Spleen (tissue), 11 donors: ENCODE measurements around the gene CYB5D1. TPM values are rescaled to one million over a fixed set of nuclear protein-coding genes. Genes with fewer than 3 reads are reported as not detected.
A peak's percentile ranks its signal among the peaks of the same experiment; 100 is the strongest.

ENCODE experiments used
- DNase-seq: peaks from one replicate; pipeline ENCODE4 v3.0.0-alpha.2; 2020
- H3K27ac ChIP-seq, 8 donors: fragments of 200-600 bp; sonication (generic) in 7 of 8; 1 replicate in 4 of 8; 2 replicates in 4 of 8; pipeline versions ENCODE4 v1.5.0 to v1.8.0; 2016 to 2021; ENCODE audit warnings: inconsistent platforms in 4 of 8, mild to moderate bottlenecking in 4 of 8, moderate library complexity in 1 of 8
- H3K27me3 ChIP-seq, 7 donors: fragments of 200-600 bp; sonication (generic) in 6 of 7; replicated peaks in 1 of 7; 1 replicate in 4 of 7; 2 replicates in 3 of 7; pipeline versions ENCODE4 v1.5.0 to v1.8.0; 2016 to 2021; ENCODE audit warnings: inconsistent platforms in 3 of 7, mild to moderate bottlenecking in 1 of 7
- H3K36me3 ChIP-seq, 6 donors: fragments of 200-600 bp; sonication (generic) in 5 of 6; 1 replicate in 4 of 6; 2 replicates in 2 of 6; pipeline versions ENCODE4 v1.5.0 to v1.8.0; 2016 to 2021; ENCODE audit warnings: inconsistent platforms in 2 of 6
- H3K4me1 ChIP-seq, 6 donors: fragments of 200-600 bp; sonication (generic) in 5 of 6; 1 replicate in 3 of 6; 2 replicates in 3 of 6; pipeline versions ENCODE4 v1.5.0 to v1.8.0; 2016 to 2021; ENCODE audit warnings: inconsistent platforms in 3 of 6
- H3K4me3 ChIP-seq, 8 donors: fragments of 200-600 bp; sonication (generic) in 7 of 8; 1 replicate in 4 of 8; 2 replicates in 4 of 8; pipeline versions ENCODE4 v1.5.0 to v1.8.0; 2016 to 2021; ENCODE audit warnings: inconsistent platforms in 4 of 8, mild to moderate bottlenecking in 4 of 8, moderate library complexity in 2 of 8
- H3K9me3 ChIP-seq, 8 donors: fragments of 200-600 bp; sonication (generic) in 7 of 8; 1 replicate in 4 of 8; 2 replicates in 4 of 8; pipeline versions ENCODE4 v1.5.0 to v1.8.0; 2016 to 2021; ENCODE audit warnings: inconsistent platforms in 4 of 8
- POLR2A ChIP-seq, 3 donors: fragments of 450-650 bp; IDR thresholded peaks; one replicate each; pipeline ENCODE4 v1.5.1; 2017; ENCODE audit warnings: antibody characterized with exemption in 3 of 3, mild to moderate bottlenecking in 1 of 3
- POLR2AphosphoS5 ChIP-seq, 3 donors: sonication (generic); formaldehyde crosslinking; IDR thresholded peaks; one replicate each; pipeline ENCODE4 v1.5.1; 2017; ENCODE audit warnings: antibody characterized with exemption in 3 of 3
- WGBS, 5 donors: extraction: QIAGEN DNeasy Blood & Tissue Kit in 3 of 5; methylation state at CpG; one replicate each; pipeline versions ENCODE4 v1.1.5 to v1.1.7; 2013 to 2018; 5-methylcytosine and 5-hydroxymethylcytosine counted together
- intact Hi-C: fragments of 100-400 bp; cut with DNase I; formaldehyde crosslinking; loops from one replicate; pipeline ENCODE4 v1.15.0; 2023; ENCODE audit warnings: low total_unique reads
- polyA plus RNA-seq, 3 donors: library from polyadenylated mRNA; stranded (reverse); fragments of 200-250 nt; gene quantifications; one replicate each; pipeline ENCODE4 v1.2.1, GENCODE V29; 2013
- total RNA-seq, 7 donors: library from RNA; depleted of rRNA in 3 of 7; stranded (reverse); fragments of >200 nt in 3 of 7; fragmentation: NEBNext Ultra II Directional in 4 of 7; extraction: Animal tissue kit (Norgen Biotek cat#: 25700) in 4 of 7; gene quantifications; one replicate each; pipeline versions ENCODE4 v1.1.0 to v1.2.1, GENCODE V29; 2016 to 2021
- TF ChIP-seq, protein P1 (sequence below), 11 experiments: fragments of 200-600 bp in 7 of 11; fragments of 450-650 bp in 4 of 11; sonication (generic) in 4 of 11; IDR thresholded peaks in 8 of 11; conservative IDR thresholded peaks in 3 of 11; 1 replicate in 7 of 11; 2 replicates in 4 of 11; pipeline versions ENCODE4 v1.4.0 to v1.8.0; 2016 to 2021; ENCODE audit warnings: antibody characterized with exemption in 11 of 11, inconsistent platforms in 4 of 11, mild to moderate bottlenecking in 1 of 11
- donor health status: healthy with polysubstance abuse.
- donor health status: DM: no; HTN: no; CAD: no; lungs with moderate emphysema.
- donor health status: DM: no; HTN: no; CAD: no.
- donor health status: Bipolar disorder and iron deficiency.
- donor health status: healthy.
- donor health status: DM: no; HTN: no; CAD: no.
- donor health status: DM: yes; HTN: yes; CAD: no.

The CYB5D1 gene
- total and polyA plus RNA-seq, 10 donors = 2.1 to 13.2 (median 5.0) TPM

DNA sequence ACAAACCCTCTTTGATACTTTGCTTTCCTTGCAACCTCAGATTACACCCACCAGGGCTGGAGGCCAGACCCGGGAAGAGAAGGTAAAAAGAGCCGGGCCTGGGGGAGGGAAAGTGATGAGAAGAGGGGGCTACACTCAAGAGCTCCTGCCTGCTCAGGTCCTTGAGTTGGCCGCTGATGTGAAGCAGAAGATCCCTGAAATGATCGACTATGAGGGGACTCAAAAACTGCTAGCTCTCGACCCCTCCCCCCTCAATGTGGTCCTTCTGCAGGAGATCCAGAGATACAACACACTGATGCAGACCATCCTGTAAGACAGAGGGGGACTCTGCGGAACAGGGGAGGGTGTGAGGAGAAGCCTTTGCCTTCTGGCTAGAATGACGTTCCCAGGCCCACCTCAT is 26.6 kb upstream of the CYB5D1 start:
- Histone ChIP-seq H3K9me3 (no peaks in the 10 kb centered on the region), H3K27me3 (peaks cover 0 to 6% (median 0%) of the 10 kb centered on the region in 7 donors), H3K36me3 (no peaks in the 10 kb centered on the region), H3K4me3 (no peak overlapping the region), H3K27ac (no peak overlapping the region), H3K4me1 (peaks cover 5 to 30% (median 13%) of the 10 kb centered on the region in 6 donors)
- peak; percentile 47 for DNase-seq
- 78 to 86% (median 84%) methylated on average over 7 of the region's 7 CpGs for WGBS, 5 donors
- TF ChIP-seq, protein P1, sequence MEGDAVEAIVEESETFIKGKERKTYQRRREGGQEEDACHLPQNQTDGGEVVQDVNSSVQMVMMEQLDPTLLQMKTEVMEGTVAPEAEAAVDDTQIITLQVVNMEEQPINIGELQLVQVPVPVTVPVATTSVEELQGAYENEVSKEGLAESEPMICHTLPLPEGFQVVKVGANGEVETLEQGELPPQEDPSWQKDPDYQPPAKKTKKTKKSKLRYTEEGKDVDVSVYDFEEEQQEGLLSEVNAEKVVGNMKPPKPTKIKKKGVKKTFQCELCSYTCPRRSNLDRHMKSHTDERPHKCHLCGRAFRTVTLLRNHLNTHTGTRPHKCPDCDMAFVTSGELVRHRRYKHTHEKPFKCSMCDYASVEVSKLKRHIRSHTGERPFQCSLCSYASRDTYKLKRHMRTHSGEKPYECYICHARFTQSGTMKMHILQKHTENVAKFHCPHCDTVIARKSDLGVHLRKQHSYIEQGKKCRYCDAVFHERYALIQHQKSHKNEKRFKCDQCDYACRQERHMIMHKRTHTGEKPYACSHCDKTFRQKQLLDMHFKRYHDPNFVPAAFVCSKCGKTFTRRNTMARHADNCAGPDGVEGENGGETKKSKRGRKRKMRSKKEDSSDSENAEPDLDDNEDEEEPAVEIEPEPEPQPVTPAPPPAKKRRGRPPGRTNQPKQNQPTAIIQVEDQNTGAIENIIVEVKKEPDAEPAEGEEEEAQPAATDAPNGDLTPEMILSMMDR (IDR thresholded peaks at IDR 0.05 in 8 of 11, conservative IDR thresholded peaks at IDR 0.05 in 3 of 11) = no peak
- TF ChIP-seq POLR2AphosphoS5 (IDR thresholded peaks at IDR 0.05) = no peak
- TF ChIP-seq POLR2A (IDR thresholded peaks at IDR 0.05) = no peak
- intact Hi-C loops = no loop called here

DNA sequence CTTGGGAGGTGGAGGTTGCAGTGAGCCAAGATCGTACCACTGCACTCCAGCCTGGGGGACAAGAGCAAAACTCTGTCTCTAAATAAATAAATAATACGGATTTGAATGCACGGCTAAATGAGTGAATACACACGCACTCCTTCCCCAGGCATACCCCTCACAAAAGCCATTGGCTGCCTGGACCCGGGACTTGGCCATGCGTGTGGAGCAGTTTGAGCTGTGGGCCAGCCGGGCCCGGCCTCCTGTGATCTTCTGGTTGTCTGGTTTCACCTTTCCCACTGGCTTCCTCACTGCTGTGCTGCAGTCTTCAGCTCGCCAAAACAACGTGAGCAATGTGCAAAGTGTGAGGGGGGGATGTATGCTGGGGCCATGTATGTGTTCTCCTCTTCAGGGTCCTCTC is 25.4 kb upstream of the CYB5D1 start:
- Histone ChIP-seq H3K9me3 (no peaks in the 10 kb centered on the region), H3K4me3 (no peak overlapping the region), H3K36me3 (no peaks in the 10 kb centered on the region), H3K27ac (no peak overlapping the region), H3K27me3 (peaks cover 0 to 6% (median 0%) of the 10 kb centered on the region in 7 donors), H3K4me1 (peaks cover 17 to 42% (median 25%) of the 10 kb centered on the region in 6 donors)
- DNase-seq = peak; percentile 79
- WGBS, 5 donors = 82 to 96% (median 91%) methylated on average over 10 of the region's 10 CpGs
- TF ChIP-seq, protein P1 (IDR thresholded peaks at IDR 0.05 in 8 of 11, conservative IDR thresholded peaks at IDR 0.05 in 3 of 11) = no peak
- TF ChIP-seq POLR2AphosphoS5 (IDR thresholded peaks at IDR 0.05) (no peak), POLR2A (IDR thresholded peaks at IDR 0.05) (no peak)
- intact Hi-C loops = no loop called here

DNA sequence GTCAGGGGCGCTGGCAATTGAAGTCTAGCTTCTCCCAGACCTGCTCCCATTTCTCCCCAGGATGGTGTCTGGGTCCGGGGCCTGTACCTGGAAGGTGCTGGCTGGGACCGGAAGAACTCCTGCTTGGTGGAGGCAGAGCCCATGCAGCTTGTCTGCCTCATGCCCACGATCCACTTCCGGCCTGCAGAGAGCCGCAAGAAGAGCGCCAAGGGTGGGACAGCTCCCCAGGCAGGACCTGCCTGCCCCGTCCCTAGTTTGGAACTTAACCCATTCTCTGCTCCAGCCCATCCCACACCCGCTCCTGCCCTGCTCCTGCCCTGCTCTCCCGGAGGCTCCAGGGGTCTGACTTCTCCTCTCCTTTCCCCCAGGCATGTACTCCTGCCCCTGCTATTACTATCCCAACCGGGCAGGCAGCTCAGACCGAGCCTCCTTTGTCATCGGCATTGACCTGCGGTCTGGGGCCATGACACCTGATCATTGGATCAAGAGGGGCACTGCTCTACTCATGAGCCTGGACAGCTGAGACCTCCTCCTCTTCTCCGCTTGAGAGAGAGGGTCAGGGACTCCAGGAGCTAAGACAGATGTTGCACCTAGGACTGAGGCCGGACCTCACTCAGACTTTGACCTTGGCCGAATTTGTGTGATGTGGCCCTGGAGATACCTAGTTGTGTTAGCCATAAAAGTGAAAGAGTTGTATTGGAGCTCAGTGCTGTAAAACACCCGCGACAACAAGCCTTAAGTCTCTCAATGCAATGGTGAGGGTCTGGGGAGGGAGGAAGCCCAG is 24.6 kb upstream of the CYB5D1 start:
- Histone ChIP-seq H3K36me3 (no peaks in the 10 kb centered on the region), H3K4me3 (peak overlapping the region; percentile 72 to 86 (median 83)), H3K27ac (peak overlapping the region; percentile 88 to 100 (median 95)), H3K27me3 (peaks cover 0 to 6% (median 0%) of the 10 kb centered on the region in 7 donors), H3K4me1 (peaks cover 21 to 49% (median 30%) of the 10 kb centered on the region in 6 donors), H3K9me3 (no peaks in the 10 kb centered on the region)
- TF ChIP-seq POLR2AphosphoS5 (IDR thresholded peaks at IDR 0.05) = no peak
- TF ChIP-seq, protein P1 (IDR thresholded peaks at IDR 0.05 in 8 of 11, conservative IDR thresholded peaks at IDR 0.05 in 3 of 11) = no peak
- TF ChIP-seq POLR2A (IDR thresholded peaks at IDR 0.05) = no peak
- DNase-seq = peak; percentile 85
- intact Hi-C loops = no loop called here
- 47 to 57% (median 55%) methylated on average over 15 to 19 of the region's 19 CpGs for WGBS, 5 donors

DNA sequence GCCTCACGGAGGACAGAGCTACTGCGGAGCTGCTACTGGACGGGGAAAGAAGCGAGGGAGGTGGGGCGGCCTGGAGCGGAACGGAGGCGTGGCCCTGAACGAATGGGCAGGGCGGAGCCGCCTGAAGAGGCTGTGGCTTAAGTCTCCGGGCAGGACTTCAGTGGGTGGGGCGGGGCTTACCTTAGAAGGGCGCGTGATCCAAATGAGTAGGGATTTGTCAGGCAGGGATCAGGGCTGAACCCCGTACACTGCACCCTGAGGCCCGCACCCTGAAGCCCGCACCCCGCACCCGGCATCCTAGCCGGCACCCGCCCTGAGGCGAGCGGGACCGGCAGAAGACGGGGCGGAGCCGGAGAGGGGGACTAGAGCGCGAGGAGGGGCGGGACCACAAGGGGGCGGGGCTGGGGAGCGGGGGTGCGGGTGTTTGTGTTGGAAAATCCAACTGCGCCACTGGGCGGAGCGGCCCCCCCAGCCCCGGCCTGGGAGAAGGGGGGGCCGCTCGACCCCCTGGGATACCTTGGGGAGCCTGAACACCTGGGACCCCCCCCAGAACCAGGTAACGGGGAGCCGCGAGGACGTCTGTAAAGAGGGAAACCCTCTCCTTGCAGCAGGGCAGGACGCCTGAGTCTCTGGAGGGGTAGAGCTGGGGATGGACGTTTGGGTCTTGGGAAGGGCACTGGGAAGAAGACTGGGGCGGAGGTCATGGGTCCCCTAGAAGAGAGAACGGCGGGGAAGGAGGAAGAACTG is 23.8 kb upstream of the CYB5D1 start, which contains the start of gene KDM6B:
TSS of gene KDM6B (plus strand) at position 423 of the 747 bp plus-strand sequence. CDS start 11,338 bp downstream, outside the sequence.
- 0 to 1% (median 1%) methylated on average over 26 to 49 of the region's 49 CpGs for WGBS, 5 donors
- Histone ChIP-seq H3K4me3 (peak within 1 kb of the TSS; percentile 72 to 86 (median 83)), H3K36me3 (no peaks in the 10 kb centered on the region), H3K27me3 (peaks cover 0 to 6% (median 0%) of the 10 kb centered on the region in 7 donors), H3K9me3 (no peaks in the 10 kb centered on the region), H3K27ac (peak within 1 kb of the TSS; percentile 88 to 100 (median 95)), H3K4me1 (peaks cover 27 to 57% (median 37%) of the 10 kb centered on the region in 6 donors)
- DNase-seq = peak; percentile 97
- intact Hi-C loops = no loop called here
- TF ChIP-seq POLR2A (IDR thresholded peaks at IDR 0.05) (no peak), POLR2AphosphoS5 (IDR thresholded peaks at IDR 0.05) (peak; percentile 17 to 82 (median 75))
- TF ChIP-seq, protein P1 (IDR thresholded peaks at IDR 0.05 in 8 of 11, conservative IDR thresholded peaks at IDR 0.05 in 3 of 11) = peak in 4 of 11 experiments; percentile 23 to 44 (median 38)
